ENCODE measurements around the gene RSPH3. TPM values are rescaled to one million over a fixed set of nuclear protein-coding genes. Genes with fewer than 3 reads are reported as not detected.
A peak's percentile ranks its signal among the peaks of the same experiment; 100 is the strongest.
"Not testable (repeated sequence)": the region's sequence is repeated elsewhere in the genome, so short reads cannot be mapped to it uniquely, and the experiment has no call there.

RSPH3 gene
- total and polyA plus RNA-seq, 3 experiments from 2014 or later = 3.3 to 4.4 (median 4.2) TPM

DNA sequence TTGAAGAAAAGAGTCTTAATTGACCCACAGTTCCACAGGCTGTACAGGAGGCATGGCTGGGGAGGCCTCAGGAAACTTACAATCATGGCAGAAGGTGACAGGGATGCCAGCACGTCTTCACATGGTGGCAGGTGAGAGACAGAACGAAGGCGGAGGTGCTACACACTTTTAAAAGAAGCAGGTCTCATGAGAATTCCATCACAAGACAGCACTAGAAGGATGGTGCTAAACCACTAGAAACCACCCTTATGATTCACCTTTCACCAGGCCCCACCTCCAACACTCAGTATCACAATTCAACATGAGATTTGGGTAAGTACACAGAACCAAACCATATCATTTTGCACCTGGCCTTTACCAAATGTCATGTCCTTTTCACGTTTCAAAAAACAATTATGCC is 23.9 kb upstream of the RSPH3 start:
- Histone ChIP-seq H3K4me3 (ENCODE audit: low read length) (no peak overlapping the region), H3K4me1 (ENCODE audit: insufficient read depth, low read length) (peaks cover 2% of the 10 kb centered on the region), H3K27ac (ENCODE audit: low read depth, low read length) (no peak overlapping the region), H3K9me3 (ENCODE audit: low read length) (no peaks in the 10 kb centered on the region), H3K36me3 (ENCODE audit: insufficient read depth, low read length) (no peaks in the 10 kb centered on the region), H3K27me3 (ENCODE audit: insufficient read depth, low read length, poor library complexity, severe bottlenecking) (no peaks in the 10 kb centered on the region)
- peaks cover 9 to 51% (median 20%) of the 10 kb centered on the region in 3 donors for H3K36me3 Mint-ChIP-seq
- H3K27me3 Mint-ChIP-seq = no peaks in the 10 kb centered on the region
- no peak for DNase-seq
- CTCF ChIA-PET = interaction anchor here (1.2 to 3.4 kb wide), 3 partner anchors 15 to 111 kb away, joined by 4 to 11 read pairs (median 9); no protein-coding TSS in a partner anchor
- H3K4me3 Mint-ChIP-seq = no peak overlapping the region
- peaks cover 21 to 36% (median 28%) of the 10 kb centered on the region in 5 donors for H3K9me3 Mint-ChIP-seq
- peaks cover 13 to 19% (median 14%) of the 10 kb centered on the region in 3 donors for H3K4me1 Mint-ChIP-seq
- H3K27ac Mint-ChIP-seq = peak overlapping the region; percentile 51 to 94 (median 70)
- POLR2A ChIA-PET = no interaction called here

DNA sequence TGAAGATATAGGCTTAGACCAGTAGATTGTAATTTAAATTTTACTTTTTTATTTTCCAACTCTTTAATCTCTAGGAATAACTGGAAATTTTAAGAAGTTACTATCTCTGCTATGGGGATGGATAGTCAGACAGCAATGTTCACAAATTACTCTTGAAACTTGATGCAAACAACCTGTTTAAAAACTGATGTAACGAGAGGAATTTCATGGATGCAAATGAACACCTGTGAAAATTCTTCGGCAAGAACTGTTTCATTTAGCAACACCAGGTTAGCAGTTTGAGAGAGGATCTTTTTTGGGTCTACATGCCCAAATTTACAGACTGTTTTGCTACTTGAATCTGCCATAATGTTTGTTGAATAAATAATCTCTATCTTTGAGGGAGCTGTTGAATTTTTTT is 20.0 kb upstream of the RSPH3 start:
- no peaks in the 10 kb centered on the region for H3K27me3 ChIP-seq (ENCODE audit: insufficient read depth, low read length, poor library complexity, severe bottlenecking)
- Mint-ChIP-seq H3K4me3 (no peak overlapping the region), H3K9me3 (peaks cover 14 to 20% (median 17%) of the 10 kb centered on the region in 5 donors), H3K27me3 (no peaks in the 10 kb centered on the region), H3K4me1 (peaks cover 35 to 52% (median 42%) of the 10 kb centered on the region in 3 donors), H3K27ac (peak overlapping the region in 1 of 8 donors; percentile 17), H3K36me3 (peaks cover 2 to 31% (median 11%) of the 10 kb centered on the region in 3 donors)
- ChIA-PET CTCF (interaction anchor here (1.0 to 19.2 kb wide), 4 partner anchors 11 to 115 kb away, joined by 3 to 248 read pairs (median 25); no protein-coding TSS in a partner anchor), POLR2A (interaction anchor here (1.8 kb wide), 1 partner anchor 11 kb away, joined by 6 read pairs; no protein-coding TSS in a partner anchor)
- no peak overlapping the region for H3K4me3 ChIP-seq (ENCODE audit: low read length)
- no peaks in the 10 kb centered on the region for H3K36me3 ChIP-seq (ENCODE audit: insufficient read depth, low read length)
- no peak for DNase-seq
- peaks cover 29% of the 10 kb centered on the region for H3K4me1 ChIP-seq (ENCODE audit: insufficient read depth, low read length)
- no peaks in the 10 kb centered on the region for H3K9me3 ChIP-seq (ENCODE audit: low read length)
- H3K27ac ChIP-seq (ENCODE audit: low read depth, low read length) = no peak overlapping the region

DNA sequence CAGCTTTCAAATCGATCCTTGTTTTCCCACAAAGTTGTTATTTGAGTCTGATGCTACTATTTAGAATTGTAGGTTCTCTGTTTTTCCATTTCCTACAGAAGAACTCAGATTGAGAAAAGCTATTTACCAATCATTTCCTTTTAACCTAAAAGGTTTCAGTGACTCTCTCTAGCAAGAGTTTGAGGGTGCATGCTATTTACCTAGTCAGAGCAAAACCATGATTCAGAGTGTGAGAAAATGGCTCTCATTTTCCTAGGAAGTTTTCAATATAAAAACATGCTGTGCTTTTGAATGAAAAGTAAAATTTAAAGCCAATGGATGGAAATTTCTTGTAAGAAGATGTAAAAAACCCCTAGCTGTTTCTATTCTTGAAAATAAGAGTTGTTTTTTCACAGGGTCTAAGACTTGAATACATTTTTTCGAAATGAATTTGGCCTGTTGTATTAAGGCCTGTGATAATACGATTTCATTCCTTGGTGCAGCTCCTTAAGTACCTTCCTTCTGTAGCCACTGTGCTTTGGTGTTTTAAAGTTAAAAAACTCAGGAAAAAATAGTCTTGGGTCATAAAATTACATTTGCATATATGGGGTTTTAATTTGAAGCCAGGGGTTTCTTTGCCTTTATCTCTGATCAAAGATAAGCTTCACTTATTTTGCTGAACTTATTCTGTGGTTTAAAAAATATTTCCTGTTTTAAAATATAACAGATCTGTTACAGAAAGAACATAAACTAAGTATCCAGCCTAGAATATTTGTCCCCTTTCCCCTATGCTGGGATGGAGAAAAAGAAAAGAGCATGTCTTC is 18.0 kb upstream of the RSPH3 start:
- DNase-seq = no peak
- Mint-ChIP-seq H3K36me3 (peaks cover 0 to 11% (median 1%) of the 10 kb centered on the region in 3 donors), H3K27ac (peak overlapping the region; percentile 23 to 91 (median 70)), H3K27me3 (no peaks in the 10 kb centered on the region), H3K9me3 (peaks cover 0 to 3% (median 0%) of the 10 kb centered on the region in 5 donors), H3K4me1 (peaks cover 48 to 67% (median 58%) of the 10 kb centered on the region in 3 donors), H3K4me3 (peak overlapping the region in 6 of 7 donors; percentile 20 to 69 (median 38))
- H3K9me3 ChIP-seq (ENCODE audit: low read length) = no peaks in the 10 kb centered on the region
- H3K27me3 ChIP-seq (ENCODE audit: insufficient read depth, low read length, poor library complexity, severe bottlenecking) = no peaks in the 10 kb centered on the region
- POLR2A ChIA-PET = interaction anchor here (0.8 to 2.3 kb wide), 5 partner anchors 9 to 46 kb away, joined by 3 to 8 read pairs (median 6); partner anchors contain the start of gene TAGAP
- no peak overlapping the region for H3K4me3 ChIP-seq (ENCODE audit: low read length)
- H3K27ac ChIP-seq (ENCODE audit: low read depth, low read length) = no peak overlapping the region
- H3K4me1 ChIP-seq (ENCODE audit: insufficient read depth, low read length) = peaks cover 39% of the 10 kb centered on the region
- CTCF ChIA-PET = interaction anchor here (1.2 to 19.2 kb wide), 12 partner anchors 9 to 117 kb away, joined by 3 to 248 read pairs (median 6); no protein-coding TSS in a partner anchor
- H3K36me3 ChIP-seq (ENCODE audit: insufficient read depth, low read length) = no peaks in the 10 kb centered on the region

DNA sequence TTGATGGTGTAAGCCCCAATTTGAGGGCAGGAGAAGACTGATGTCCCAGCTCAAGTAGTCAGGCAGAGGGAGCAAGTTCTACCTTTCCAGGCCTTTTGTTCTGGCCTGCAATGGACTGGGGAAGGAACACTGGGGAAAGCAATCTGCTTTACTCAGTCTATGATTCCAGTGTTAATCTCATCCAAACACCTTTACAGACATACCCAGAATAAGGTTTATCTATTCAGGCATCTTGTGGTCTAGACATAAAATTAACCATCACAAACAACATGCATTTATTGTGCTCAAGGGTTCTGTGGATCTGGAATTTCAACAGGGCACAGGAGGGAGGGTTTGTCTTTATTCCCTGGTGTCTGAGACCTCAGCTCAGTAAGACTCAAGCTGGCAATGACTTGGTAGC is 14.4 kb upstream of the RSPH3 start:
- Mint-ChIP-seq H3K36me3 (peaks cover 0 to 7% (median 0%) of the 10 kb centered on the region in 3 donors), H3K27ac (peak overlapping the region; percentile 11 to 65 (median 40))

DNA sequence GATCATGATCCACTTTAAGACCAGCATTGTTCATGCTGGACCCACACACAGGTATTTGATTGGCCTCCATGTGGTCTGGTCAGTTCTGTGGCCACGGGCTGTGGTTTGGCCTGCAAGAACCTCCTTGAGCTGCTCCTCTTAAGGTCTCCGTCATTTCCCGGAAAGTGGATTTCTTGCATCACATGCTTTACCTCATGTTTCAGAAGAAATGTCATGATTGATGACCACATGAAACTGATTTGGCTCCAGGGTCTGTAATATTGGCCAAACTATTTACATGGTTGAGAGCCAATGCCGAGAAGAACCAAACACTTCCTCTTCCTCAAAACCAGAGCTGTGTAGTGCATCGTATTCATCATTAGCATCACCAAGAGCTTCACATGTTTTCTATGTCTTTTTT is 13.2 kb upstream of the RSPH3 start:
- POLR2A ChIA-PET = interaction anchor here (0.6 kb wide), 2 partner anchors 32 to 273 kb away, joined by 3 to 4 read pairs; partner anchors contain the start of gene TAGAP
- CTCF ChIA-PET = interaction anchor here (1.1 to 19.2 kb wide), 7 partner anchors 10 to 122 kb away, joined by 3 to 248 read pairs (median 5); partner anchors contain the start of genes RSPH3 and TAGAP
- Histone ChIP-seq H3K4me3 (ENCODE audit: low read length) (no peak overlapping the region), H3K27ac (ENCODE audit: low read depth, low read length) (no peak overlapping the region), H3K27me3 (ENCODE audit: insufficient read depth, low read length, poor library complexity, severe bottlenecking) (no peaks in the 10 kb centered on the region), H3K4me1 (ENCODE audit: insufficient read depth, low read length) (peaks cover 46% of the 10 kb centered on the region), H3K36me3 (ENCODE audit: insufficient read depth, low read length) (no peaks in the 10 kb centered on the region), H3K9me3 (ENCODE audit: low read length) (no peaks in the 10 kb centered on the region)
- peaks cover 62 to 84% (median 84%) of the 10 kb centered on the region in 3 donors for H3K4me1 Mint-ChIP-seq
- peaks cover 0 to 7% (median 0%) of the 10 kb centered on the region in 3 donors for H3K36me3 Mint-ChIP-seq
- peak overlapping the region in 2 of 7 donors; percentile 36 to 41 for H3K4me3 Mint-ChIP-seq
- H3K27me3 Mint-ChIP-seq = no peaks in the 10 kb centered on the region
- peak overlapping the region in 3 of 8 donors; percentile 17 to 79 (median 50) for H3K27ac Mint-ChIP-seq
- no peak for DNase-seq
- H3K9me3 Mint-ChIP-seq = no peaks in the 10 kb centered on the region

More for the DNA sequence above, 14.4 kb upstream of the RSPH3 start:
- POLR2A ChIA-PET = interaction anchor here (1.0 kb wide), 1 partner anchor 19 kb away, joined by 3 read pairs; no protein-coding TSS in a partner anchor
- no peak overlapping the region for H3K4me3 Mint-ChIP-seq
- H3K27me3 Mint-ChIP-seq = no peaks in the 10 kb centered on the region
- no peak overlapping the region for H3K27ac ChIP-seq (ENCODE audit: low read depth, low read length)
- no peak for DNase-seq
- no peaks in the 10 kb centered on the region for H3K9me3 Mint-ChIP-seq
- peaks cover 45% of the 10 kb centered on the region for H3K4me1 ChIP-seq (ENCODE audit: insufficient read depth, low read length)
- H3K27me3 ChIP-seq (ENCODE audit: insufficient read depth, low read length, poor library complexity, severe bottlenecking) = no peaks in the 10 kb centered on the region
- H3K9me3 ChIP-seq (ENCODE audit: low read length) = no peaks in the 10 kb centered on the region
- CTCF ChIA-PET = interaction anchor here (0.8 to 19.2 kb wide), 4 partner anchors 28 to 120 kb away, joined by 3 to 248 read pairs (median 52); partner anchors contain the start of gene TAGAP
- H3K4me1 Mint-ChIP-seq = peaks cover 67 to 84% (median 84%) of the 10 kb centered on the region in 3 donors
- H3K4me3 ChIP-seq (ENCODE audit: low read length) = no peak overlapping the region
- no peaks in the 10 kb centered on the region for H3K36me3 ChIP-seq (ENCODE audit: insufficient read depth, low read length)

DNA sequence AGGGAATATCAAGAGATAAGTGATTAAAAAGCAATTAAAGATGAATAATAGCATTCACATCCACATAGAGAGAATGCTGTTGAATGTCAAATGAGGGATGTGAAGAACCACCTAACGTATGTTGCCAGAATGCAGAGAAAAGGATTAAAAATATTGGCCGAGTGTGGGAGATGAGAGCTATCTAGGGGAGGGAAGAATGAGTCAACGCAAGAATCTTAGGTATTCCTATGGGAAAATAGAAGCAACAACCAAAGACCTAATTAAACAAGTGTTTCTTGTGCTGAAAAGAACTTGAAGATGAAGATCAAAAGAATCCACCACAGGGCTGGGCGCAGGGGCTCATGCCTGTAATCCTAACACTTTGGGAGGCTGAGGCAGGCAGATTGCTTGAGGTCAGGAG is 12.2 kb upstream of the RSPH3 start:
- POLR2A ChIA-PET = interaction anchor here (0.6 kb wide), 1 partner anchor 94 kb away, joined by 3 read pairs; no protein-coding TSS in a partner anchor
- peaks cover 0 to 7% (median 0%) of the 10 kb centered on the region in 3 donors for H3K36me3 Mint-ChIP-seq
- Histone ChIP-seq H3K27me3 (ENCODE audit: insufficient read depth, low read length, poor library complexity, severe bottlenecking) (no peaks in the 10 kb centered on the region), H3K4me1 (ENCODE audit: insufficient read depth, low read length) (peaks cover 36% of the 10 kb centered on the region), H3K36me3 (ENCODE audit: insufficient read depth, low read length) (no peaks in the 10 kb centered on the region), H3K27ac (ENCODE audit: low read depth, low read length) (no peak overlapping the region), H3K4me3 (ENCODE audit: low read length) (no peak overlapping the region), H3K9me3 (ENCODE audit: low read length) (no peaks in the 10 kb centered on the region)
- peak overlapping the region in 5 of 8 donors; percentile 4 to 65 (median 61) for H3K27ac Mint-ChIP-seq
- no peak for DNase-seq
- no peaks in the 10 kb centered on the region for H3K9me3 Mint-ChIP-seq
- H3K27me3 Mint-ChIP-seq = no peaks in the 10 kb centered on the region
- CTCF ChIA-PET = interaction anchor here (1.2 to 19.2 kb wide), 6 partner anchors 9 to 119 kb away, joined by 3 to 261 read pairs (median 52); partner anchors contain the start of genes RSPH3 and TAGAP
- H3K4me3 Mint-ChIP-seq = no peak overlapping the region
- peaks cover 52 to 79% (median 74%) of the 10 kb centered on the region in 3 donors for H3K4me1 Mint-ChIP-seq

DNA sequence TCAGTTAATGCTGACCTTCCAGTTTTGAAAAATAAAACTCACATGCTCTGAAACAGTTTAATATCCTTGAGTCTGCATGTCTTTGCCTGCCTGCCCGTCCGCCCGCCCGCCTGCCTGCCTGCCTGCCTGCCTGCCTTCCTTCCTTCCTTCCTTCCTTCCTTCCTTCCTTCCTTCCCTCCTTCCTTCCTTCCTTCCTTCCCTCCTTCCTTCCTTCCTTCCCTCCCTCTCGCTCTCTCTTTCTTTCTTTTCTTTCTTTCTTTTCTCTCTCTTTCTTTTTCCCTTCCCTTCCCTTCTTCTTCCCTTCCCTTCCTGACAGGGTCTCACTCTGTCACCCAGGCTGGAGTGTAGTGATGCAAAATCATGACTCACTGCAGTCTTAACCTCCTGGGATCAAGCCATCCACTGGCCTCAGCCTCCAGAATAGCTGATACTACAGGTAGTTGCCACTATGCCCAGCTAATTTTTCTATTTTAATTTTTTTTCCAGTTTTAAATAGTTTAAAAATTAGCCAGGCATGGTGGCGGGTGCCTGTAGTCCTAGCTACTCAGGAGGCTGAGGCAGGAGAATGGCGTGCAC is 10.1 kb upstream of the RSPH3 start:
- H3K9me3 Mint-ChIP-seq; H3K36me3 ChIP-seq (ENCODE audit: insufficient read depth, low read length); H3K27me3 ChIP-seq (ENCODE audit: insufficient read depth, low read length, poor library complexity, severe bottlenecking); H3K36me3 Mint-ChIP-seq; H3K4me3 ChIP-seq (ENCODE audit: low read length); H3K9me3 ChIP-seq (ENCODE audit: low read length); H3K27me3 Mint-ChIP-seq; H3K27ac ChIP-seq (ENCODE audit: low read depth, low read length); DNase-seq: not testable (repeated sequence)
- H3K4me1 ChIP-seq (ENCODE audit: insufficient read depth, low read length) = peaks cover 27% of the 10 kb centered on the region
- ChIA-PET POLR2A (interaction anchor here (1.0 to 2.5 kb wide), 4 partner anchors 17 to 100 kb away, joined by 3 to 16 read pairs (median 8); no protein-coding TSS in a partner anchor), CTCF (interaction anchor here (0.9 to 19.2 kb wide), 10 partner anchors 9 to 121 kb away, joined by 3 to 261 read pairs (median 15); partner anchors contain the start of gene TAGAP)
- Mint-ChIP-seq H3K4me3 (peak overlapping the region in 6 of 7 donors; percentile 18 to 39 (median 30)), H3K4me1 (peaks cover 47 to 64% (median 63%) of the 10 kb centered on the region in 3 donors), H3K27ac (peak overlapping the region in 5 of 8 donors; percentile 17 to 85 (median 70))
